ENCODE measurements around the gene ENTHD1.

Gene ENTHD1

DNA sequence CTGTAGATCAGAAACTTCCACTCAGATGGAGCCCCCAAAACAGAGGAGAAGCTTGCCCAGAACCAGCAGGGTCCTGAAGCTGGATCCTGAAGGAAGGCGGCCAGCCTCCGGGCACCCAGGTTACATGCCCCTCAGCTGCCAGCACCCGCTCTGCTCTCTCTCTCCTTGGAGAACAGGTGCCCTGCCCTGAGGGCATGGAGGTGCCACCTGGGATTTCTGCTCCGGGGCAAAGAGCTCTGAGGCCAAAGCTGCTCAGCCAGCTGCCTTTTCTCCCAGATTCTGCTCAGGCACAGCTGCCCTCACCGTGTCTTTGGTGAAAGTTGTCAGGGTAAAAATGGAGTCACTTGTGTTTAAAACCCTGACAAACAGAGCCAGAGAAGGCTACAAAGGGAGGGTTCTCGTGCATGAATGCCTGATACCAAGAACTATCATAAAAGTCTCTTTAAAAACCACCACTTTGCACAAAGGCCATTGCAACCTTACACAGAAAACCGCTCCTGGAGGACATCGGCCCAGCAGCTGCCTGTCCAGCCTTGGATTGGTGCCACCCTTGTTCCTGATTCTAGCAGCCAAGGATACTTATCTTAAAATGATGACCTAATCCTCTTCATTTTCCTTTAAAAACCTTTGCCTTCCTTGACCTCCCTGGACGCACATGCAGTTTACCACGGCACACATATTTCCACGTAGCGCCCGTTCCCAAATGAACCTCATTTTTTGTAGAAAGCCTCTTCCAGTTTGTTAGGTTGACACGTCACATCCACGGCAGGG, 183.0 kb downstream of the ENTHD1 start:
- DNase-seq = no peak

DNA sequence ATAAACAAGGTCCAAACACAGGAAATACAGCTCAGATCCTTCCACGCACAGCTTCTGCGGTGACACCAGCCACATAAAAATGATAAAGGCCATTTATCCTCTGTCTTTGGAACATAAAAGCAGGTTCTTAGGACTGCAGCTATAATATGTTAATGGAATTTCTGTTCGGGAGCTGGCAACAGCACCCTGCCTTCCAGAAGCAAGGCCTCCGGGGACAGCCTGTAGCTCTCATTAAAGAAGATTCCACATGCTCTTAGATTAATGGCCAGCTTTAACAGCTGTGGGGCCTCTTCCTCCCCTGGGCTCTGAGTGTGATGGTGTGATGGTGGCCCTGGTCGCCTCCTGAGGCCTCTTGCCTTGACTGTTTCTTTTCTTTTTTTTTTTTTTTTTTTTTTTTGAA, 185.7 kb downstream of the ENTHD1 start:
- DNase-seq = no peak

DNA sequence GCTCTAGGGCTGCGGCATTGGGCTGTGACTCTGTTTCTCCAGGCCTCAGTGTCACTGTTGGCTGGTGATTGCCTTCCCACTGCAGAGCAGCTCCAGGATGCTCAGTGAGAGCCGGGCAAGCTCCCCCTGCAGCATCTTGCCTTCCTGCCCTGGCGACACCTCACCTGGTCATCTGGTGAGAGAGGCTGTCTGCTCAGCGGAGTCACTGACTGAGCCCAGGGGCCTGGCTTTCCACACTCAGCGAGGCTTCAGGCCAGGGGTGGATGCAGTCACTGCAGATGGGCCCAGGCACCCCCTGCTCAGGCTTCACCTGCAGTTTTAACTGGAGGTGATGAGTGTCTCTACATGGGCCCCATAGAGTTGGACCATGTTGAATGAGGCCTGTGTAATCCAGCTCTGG, 186.2 kb downstream of the ENTHD1 start:
- DNase-seq = no peak

DNA sequence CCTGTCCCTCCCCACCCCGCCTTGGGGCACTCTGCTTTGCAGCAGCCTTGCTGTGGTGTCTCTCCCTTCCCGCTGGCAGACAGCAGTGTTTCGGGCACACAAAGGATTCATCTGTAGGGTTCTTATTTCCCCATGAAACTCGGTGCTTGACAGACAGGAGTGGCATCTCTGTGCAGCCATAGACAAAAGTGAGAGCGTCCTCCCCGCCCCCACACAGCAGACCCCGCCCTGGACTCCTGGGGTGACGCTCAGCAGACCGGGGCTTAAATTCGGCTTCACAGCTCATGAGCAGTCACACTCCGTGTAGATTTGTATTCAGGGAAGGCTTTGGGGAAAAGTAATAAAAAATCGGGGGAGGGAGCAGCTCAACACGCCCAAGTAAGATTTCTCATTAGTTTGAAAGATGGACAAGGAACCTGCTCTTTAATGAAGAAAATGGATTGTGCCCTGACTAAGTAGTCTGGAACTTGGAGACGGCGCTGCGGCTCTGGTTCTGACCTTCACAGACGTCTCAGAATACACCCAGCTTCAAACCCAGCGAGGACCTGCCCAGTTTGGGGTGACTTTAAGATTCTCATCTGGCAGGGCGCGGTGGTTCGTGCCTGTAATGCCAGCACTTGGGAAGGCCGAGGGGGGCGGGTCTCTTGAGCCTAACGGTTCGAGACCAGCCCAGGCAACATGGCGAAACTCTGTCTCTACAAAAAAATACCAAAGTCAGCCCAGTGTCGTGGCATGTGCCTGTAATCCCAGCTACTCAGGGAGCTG, 187.0 kb downstream of the ENTHD1 start:
- no peak for DNase-seq

- no peak for DNase-seq
These were observed 188.2 kb downstream of the ENTHD1 start for GRCh38 chr22:39705386-39705785.

DNA sequence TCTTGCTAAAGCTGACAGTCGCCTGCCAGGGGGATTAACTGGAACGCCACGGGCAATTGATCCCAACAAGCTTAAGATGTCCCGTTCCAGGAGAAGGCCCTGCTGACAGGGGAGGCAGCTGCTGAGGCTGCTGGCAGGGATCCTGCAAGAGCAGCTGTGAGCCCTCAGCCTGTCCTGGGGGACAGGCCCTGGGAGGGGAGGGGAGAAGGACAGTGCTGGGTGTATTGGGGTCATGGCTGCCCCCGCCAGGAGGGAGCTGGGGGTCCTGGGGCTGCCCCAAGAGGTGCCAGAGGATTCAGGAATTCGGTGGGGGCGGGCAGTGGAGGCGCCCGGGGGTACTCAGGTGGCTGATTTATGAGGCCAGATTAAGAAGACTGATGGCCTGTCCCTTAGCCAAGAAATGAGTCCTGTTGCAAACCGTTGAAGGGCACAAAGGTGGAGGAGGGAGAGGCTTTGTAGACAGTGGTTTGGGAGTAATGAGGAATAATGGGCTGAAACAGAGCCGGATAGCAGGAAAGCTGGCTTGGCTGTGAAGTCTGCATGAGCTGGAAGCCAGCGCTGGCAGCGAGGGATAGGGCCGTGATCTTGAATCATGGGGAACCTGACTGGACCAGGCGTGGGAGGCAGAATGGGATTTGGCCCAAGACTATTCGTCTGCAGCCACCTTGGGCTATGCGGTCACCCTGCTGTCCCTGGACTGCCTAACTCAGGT, 189.5 kb downstream of the ENTHD1 start:
- DNase-seq = no peak

GRCh38 chr22:39703091-39703490, 190.5 kb downstream of the ENTHD1 start:
- no peak for DNase-seq

GRCh38 chr22:39700565-39700964, 193.0 kb downstream of the ENTHD1 start:
- DNase-seq = no peak

- DNase-seq = peak; percentile 1 to 30
These were observed 193.8 kb downstream of the ENTHD1 start for GRCh38 chr22:39699631-39700360.

- no peak for DNase-seq
These were observed 195.7 kb downstream of the ENTHD1 start for GRCh38 chr22:39697790-39698430.

DNA sequence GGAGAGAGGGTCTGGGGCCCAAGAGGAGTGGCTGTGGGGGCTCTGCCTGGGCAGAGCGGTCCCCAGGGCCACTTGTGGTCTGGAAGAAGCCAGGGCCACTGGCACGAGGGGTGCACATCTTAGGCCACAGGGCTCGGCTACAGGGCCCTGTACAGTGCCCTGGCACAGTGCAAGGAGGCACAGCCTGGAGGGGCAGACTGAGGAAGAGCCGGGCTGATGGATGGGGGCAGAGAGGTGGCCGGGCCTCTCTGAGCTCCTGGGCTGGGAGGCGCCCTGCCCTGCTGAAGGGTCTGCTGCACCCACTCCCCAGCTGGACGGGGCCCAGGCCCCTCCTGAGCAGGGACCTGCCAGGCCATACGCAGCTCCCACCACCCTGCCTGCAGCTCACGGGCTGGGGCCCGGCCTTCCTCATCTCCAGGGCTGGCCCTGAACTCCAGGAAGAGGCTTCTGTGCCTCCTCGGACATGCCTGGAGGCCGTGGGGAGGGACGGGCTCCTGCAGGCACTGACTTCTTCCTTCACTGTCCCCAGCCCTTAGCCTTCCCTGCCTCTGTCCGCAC, 199.5 kb downstream of the ENTHD1 start:
- DNase-seq = no peak
